GM23248 (cell line): ENCODE measurements around the gene CA12. TPM values are rescaled to one million over a fixed set of nuclear protein-coding genes. Genes with fewer than 3 reads are reported as not detected.

Source experiments
- DNase-seq: peaks from one replicate; pipeline ENCODE4 v3.0.0-alpha.2; 2015
- H2AFZ ChIP-seq: fragments of 200-600 bp; sonication (generic); 2 replicates; pipeline ENCODE4 v1.6.1; 2016; ENCODE audit warnings: antibody characterized with exemption
- H3F3A ChIP-seq: fragments of 200-600 bp; sonication (generic); 2 replicates; pipeline ENCODE4 v1.6.1; 2016; ENCODE audit warnings: mild to moderate bottlenecking, antibody characterized with exemption, mixed run types; ENCODE audit not compliant: insufficient read depth
- H3K27ac ChIP-seq: fragments of 200-600 bp; sonication (generic); 2 replicates; pipeline ENCODE4 v1.5.1; 2016; ENCODE audit warnings: mild to moderate bottlenecking
- H3K27me3 ChIP-seq: fragments of 200-600 bp; sonication (generic); replicated peaks from 2 replicates; pipeline ENCODE4 v1.6.1; 2016; ENCODE audit warnings: mild to moderate bottlenecking; ENCODE audit not compliant: insufficient read depth
- H3K36me3 ChIP-seq: fragments of 200-600 bp; sonication (generic); 2 replicates; pipeline ENCODE4 v1.6.1; 2016; ENCODE audit warnings: low read depth, mild to moderate bottlenecking
- H3K4me1 ChIP-seq: fragments of 200-600 bp; sonication (generic); 2 replicates; pipeline ENCODE4 v1.6.1; 2016; ENCODE audit warnings: mild to moderate bottlenecking; ENCODE audit not compliant: insufficient read depth
- H3K4me2 ChIP-seq: fragments of 200-600 bp; sonication (generic); one replicate; pipeline ENCODE4 v1.6.1; 2016; ENCODE audit warnings: mild to moderate bottlenecking; ENCODE audit not compliant: unreplicated experiment
- H3K4me3 ChIP-seq: fragments of 200-600 bp; sonication (generic); 2 replicates; pipeline ENCODE4 v1.5.1; 2016; ENCODE audit warnings: mild to moderate bottlenecking
- H3K79me2 ChIP-seq: fragments of 200-600 bp; sonication (generic); 2 replicates; pipeline ENCODE4 v1.6.1; 2016; ENCODE audit warnings: mild to moderate bottlenecking; ENCODE audit not compliant: insufficient read depth
- H3K9ac ChIP-seq: fragments of 200-600 bp; sonication (generic); 2 replicates; pipeline ENCODE4 v1.6.1; 2016; ENCODE audit warnings: mild to moderate bottlenecking
- H3K9me2 ChIP-seq: fragments of 200-600 bp; sonication (generic); 2 replicates; pipeline ENCODE4 v1.6.1; 2016; ENCODE audit warnings: mixed run types, mild to moderate bottlenecking, moderate library complexity; ENCODE audit not compliant: insufficient read depth
- H3K9me3 ChIP-seq: fragments of 200-600 bp; sonication (generic); one replicate; pipeline ENCODE4 v1.6.1; 2017; ENCODE audit warnings: low read depth
- H4K20me1 ChIP-seq: fragments of 200-600 bp; sonication (generic); 2 replicates; pipeline ENCODE4 v1.6.0; 2016; ENCODE audit not compliant: insufficient read depth
- EZH2 ChIP-seq: fragments of 200-600 bp; sonication (generic); IDR thresholded peaks from 2 replicates; pipeline ENCODE4 v1.6.1; 2018; ENCODE audit warnings: antibody characterized with exemption, mild to moderate bottlenecking; ENCODE audit not compliant: insufficient read depth, poor library complexity, severe bottlenecking
- EZH2phosphoT487 ChIP-seq: fragments of 200-600 bp; sonication (generic); IDR thresholded peaks from 2 replicates; pipeline ENCODE4 v1.6.1; 2018; ENCODE audit warnings: antibody characterized with exemption, moderate library complexity, mild to moderate bottlenecking, low read depth; ENCODE audit not compliant: insufficient read depth
- WGBS, 2 experiments: methylation state at CpG; one replicate each; pipeline ENCODE4 v1.1.6; 2015 to 2017; ENCODE audit warnings: low lambda C conversion rate in 2 of 2, low coverage in 1 of 2; ENCODE audit errors: missing lambda C conversion rate in 2 of 2; 5-methylcytosine and 5-hydroxymethylcytosine counted together
- in situ Hi-C: fragments of 300-500 bp; cut with MboI; formaldehyde crosslinking; loops from 2 replicates; pipeline ENCODE4 v1.15.0; 2020
- polyA plus RNA-seq: library from polyadenylated mRNA; unstranded; fragments of >200 nt; fragmentation: Nextera tagmentation; extraction: Ambion mirVana; gene quantifications from 2 replicates; pipeline ENCODE4 v1.2.1, GENCODE V29; 2016
- total RNA-seq: library from RNA; depleted of rRNA; stranded (reverse); fragments of >200 nt; shearing (Covaris generic); gene quantifications from 2 replicates; pipeline ENCODE4 v1.2.3, GENCODE V29; 2014

The CA12 gene
- total and polyA plus RNA-seq, 2 experiments from 2014 or later: 41.8 to 42.1 TPM

DNA sequence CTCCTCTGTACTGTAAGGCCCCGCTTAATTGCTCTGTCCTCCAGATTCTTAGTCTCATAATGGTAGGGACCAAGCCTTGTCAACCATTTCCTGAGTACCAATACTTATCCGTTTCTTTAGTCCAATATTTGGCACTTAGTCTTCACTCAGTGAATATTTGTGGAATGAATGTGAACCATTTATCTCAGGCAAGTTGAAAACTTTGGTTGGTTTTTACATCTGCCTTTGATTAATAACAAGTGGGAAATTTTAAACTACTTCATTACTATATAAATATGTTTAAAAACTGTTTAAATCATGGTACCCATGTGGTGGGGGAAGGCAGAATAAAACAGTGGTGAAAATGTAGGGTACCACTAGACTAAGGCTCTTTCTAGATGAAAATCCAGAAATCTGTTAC is 15.2 kb downstream of the CA12 start:
- peak overlapping the region; percentile 18; the same call in 1 of the 2 replicates for H3K27ac ChIP-seq
- H3K9me2 ChIP-seq: no peaks in the 10 kb centered on the region
- H3K4me3 ChIP-seq: no peak overlapping the region
- TF ChIP-seq EZH2 (no peak), EZH2phosphoT487 (0 out of 2 replicates have a peak, but pooled peaks have one; percentile 70)
- H3K27me3 ChIP-seq: no peaks in the 10 kb centered on the region
- H3K36me3 ChIP-seq: no peaks in the 10 kb centered on the region
- H3K9ac ChIP-seq: no peak overlapping the region
- in situ Hi-C loops: no loop called here
- H3F3A ChIP-seq: peaks cover 26% of the 10 kb centered on the region
- no peak overlapping the region for H2AFZ ChIP-seq
- peak overlapping the region; percentile 63 for H3K4me2 ChIP-seq
- H3K4me1 ChIP-seq: peaks cover 36% of the 10 kb centered on the region
- peak; percentile 78 for DNase-seq
- H3K9me3 ChIP-seq: no peaks in the 10 kb centered on the region
- H4K20me1 ChIP-seq: no peaks in the 10 kb centered on the region
- WGBS, 2 experiments: 31 to 39% methylated on average over 2 of the region's 2 CpGs
- peaks cover 5% of the 10 kb centered on the region; the same call in 1 of the 2 replicates for H3K79me2 ChIP-seq

DNA sequence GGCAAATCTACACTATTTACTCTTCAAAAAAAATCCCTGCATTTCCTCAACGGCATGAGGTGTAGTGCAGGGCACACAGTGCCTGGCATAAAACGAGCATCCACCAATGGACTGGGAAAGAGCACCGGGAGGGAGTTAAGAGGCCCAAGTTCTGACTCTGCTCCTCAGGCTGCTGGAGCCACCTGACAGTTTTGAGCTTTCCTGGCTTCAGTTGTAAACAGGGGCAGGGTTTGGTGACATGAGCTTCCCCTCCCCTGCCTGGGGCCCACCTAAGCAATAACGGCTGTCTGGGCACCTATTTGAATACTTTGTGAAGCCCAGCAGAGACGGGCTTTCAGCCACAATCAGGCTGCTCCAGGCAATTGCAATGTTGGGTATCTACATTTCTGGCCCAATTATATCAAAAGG is 16.4 kb downstream of the CA12 start:
- 71 to 75% methylated on average over 5 of the region's 5 CpGs for WGBS, 2 experiments
- no peak for DNase-seq

DNA sequence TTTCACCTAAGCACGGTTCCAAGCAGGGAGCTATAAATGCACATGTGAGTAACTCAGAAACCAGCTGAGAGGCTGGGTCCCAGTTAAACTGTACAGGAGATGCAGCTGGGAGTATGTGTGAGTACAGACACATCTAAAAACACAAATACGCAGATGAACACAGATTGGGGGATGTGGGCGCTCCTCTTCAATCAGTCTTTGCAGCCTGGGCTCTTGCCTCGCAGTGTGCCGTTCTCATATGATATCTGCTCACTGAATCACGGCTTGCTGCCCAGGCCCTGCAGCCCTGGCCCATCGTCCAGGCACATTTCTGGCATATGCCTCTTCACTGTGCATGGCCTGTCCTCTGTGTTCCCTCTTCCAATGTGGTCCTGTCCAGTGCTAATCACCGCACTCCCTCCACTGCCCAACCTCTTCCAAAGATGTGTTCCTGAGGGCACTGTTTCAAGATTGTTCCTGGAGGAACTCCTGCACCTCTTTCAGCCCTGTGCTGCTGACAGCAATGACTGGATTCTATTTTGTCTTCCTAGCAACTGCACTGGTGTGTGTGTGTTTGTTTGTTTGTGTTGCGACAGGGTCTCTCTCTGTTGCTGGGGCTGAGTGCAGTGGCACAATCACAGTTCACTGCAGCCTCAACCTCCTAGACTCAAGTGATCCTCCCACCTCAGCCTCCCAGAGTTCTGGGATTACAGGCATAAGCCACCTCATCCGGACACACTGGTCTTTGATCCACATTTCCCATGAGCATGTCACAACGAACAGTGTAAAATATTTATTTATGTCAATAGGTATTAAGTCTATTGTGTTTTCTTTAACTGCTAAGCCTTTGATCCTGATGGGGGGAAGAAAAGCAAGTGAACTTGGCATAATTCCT is 17.0 kb downstream of the CA12 start:
- no peak overlapping the region for H2AFZ ChIP-seq
- H3K79me2 ChIP-seq: peaks cover 5% of the 10 kb centered on the region; the same call in 1 of the 2 replicates
- H3K36me3 ChIP-seq: no peaks in the 10 kb centered on the region
- peaks cover 12% of the 10 kb centered on the region for H3F3A ChIP-seq
- no peaks in the 10 kb centered on the region for H3K9me2 ChIP-seq
- no peaks in the 10 kb centered on the region for H4K20me1 ChIP-seq
- no peak overlapping the region for H3K9ac ChIP-seq
- in situ Hi-C loops: no loop called here
- H3K9me3 ChIP-seq: no peaks in the 10 kb centered on the region
- TF ChIP-seq EZH2phosphoT487: no peak
- TF ChIP-seq EZH2: no peak
- H3K4me1 ChIP-seq: peaks cover 26% of the 10 kb centered on the region
- 85 to 87% methylated on average over 11 of the region's 11 CpGs for WGBS, 2 experiments
- H3K27me3 ChIP-seq: no peaks in the 10 kb centered on the region
- H3K4me2 ChIP-seq: no peak overlapping the region
- H3K4me3 ChIP-seq: no peak overlapping the region
- peak; percentile 38 for DNase-seq
- no peak overlapping the region for H3K27ac ChIP-seq

More for the DNA sequence above, 16.4 kb downstream of the CA12 start:
- TF ChIP-seq EZH2phosphoT487 (no peak), EZH2 (no peak)
- H3K4me3 ChIP-seq: no peak overlapping the region
- no peaks in the 10 kb centered on the region for H3K27me3 ChIP-seq
- no peak overlapping the region for H2AFZ ChIP-seq
- no peak overlapping the region for H3K27ac ChIP-seq
- peaks cover 5% of the 10 kb centered on the region; the same call in 1 of the 2 replicates for H3K79me2 ChIP-seq
- no peaks in the 10 kb centered on the region for H4K20me1 ChIP-seq
- H3K4me1 ChIP-seq: peaks cover 28% of the 10 kb centered on the region
- in situ Hi-C loops: no loop called here
- H3K9me2 ChIP-seq: no peaks in the 10 kb centered on the region
- H3K36me3 ChIP-seq: no peaks in the 10 kb centered on the region
- H3K9ac ChIP-seq: no peak overlapping the region
- H3K4me2 ChIP-seq: no peak overlapping the region
- H3K9me3 ChIP-seq: no peaks in the 10 kb centered on the region
- peaks cover 17% of the 10 kb centered on the region for H3F3A ChIP-seq

DNA sequence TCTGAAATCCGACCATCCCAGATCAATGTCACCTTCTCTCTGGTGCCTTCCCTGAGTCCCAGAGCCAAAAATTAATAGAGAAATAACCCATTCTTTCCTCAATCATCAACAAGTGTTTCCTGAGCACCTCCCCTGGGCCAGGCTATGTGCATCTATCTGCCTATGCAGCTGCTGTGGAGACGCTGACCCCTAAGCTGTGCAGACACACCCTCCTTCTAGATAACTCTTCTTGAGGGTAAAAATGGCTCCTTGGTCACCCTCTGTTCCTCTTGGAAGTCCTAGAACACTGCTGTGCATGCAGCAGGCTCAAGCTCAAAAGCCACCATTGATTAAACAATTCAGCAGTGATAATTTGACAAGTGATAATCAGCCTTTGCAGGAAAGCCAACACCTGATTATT is 18.4 kb downstream of the CA12 start:
- peaks cover 5% of the 10 kb centered on the region; the same call in 1 of the 2 replicates for H3K79me2 ChIP-seq
- H3K9me3 ChIP-seq: no peaks in the 10 kb centered on the region
- H3K27ac ChIP-seq: no peak overlapping the region
- no peak overlapping the region for H3K9ac ChIP-seq
- no peak overlapping the region for H3K4me3 ChIP-seq
- 80 to 91% methylated on average over 2 of the region's 2 CpGs for WGBS, 2 experiments
- peaks cover 6% of the 10 kb centered on the region; the same call in 1 of the 2 replicates for H3F3A ChIP-seq
- H2AFZ ChIP-seq: no peak overlapping the region
- no peaks in the 10 kb centered on the region for H3K27me3 ChIP-seq
- no peaks in the 10 kb centered on the region for H4K20me1 ChIP-seq
- no peak overlapping the region for H3K4me2 ChIP-seq
- no peak for DNase-seq
- no peaks in the 10 kb centered on the region for H3K36me3 ChIP-seq
- in situ Hi-C loops: no loop called here
- peaks cover 21% of the 10 kb centered on the region for H3K4me1 ChIP-seq
- TF ChIP-seq EZH2phosphoT487 (no peak), EZH2 (no peak)
- no peaks in the 10 kb centered on the region for H3K9me2 ChIP-seq
